NCI-H2196 treated with DMSO at 0.1 percent for 48 hours (cell line): ENCODE data around the gene ZNF69.
A peak's percentile ranks its signal among the peaks of the same experiment; 100 is the strongest.
"Not testable (repeated sequence)": the region's sequence is repeated elsewhere in the genome, so short reads cannot be mapped to it uniquely, and the experiment has no call there.

Source experiments
- DNase-seq: peaks from one replicate; lab custom pipeline; 2025; ENCODE audit not compliant: unreplicated experiment; lab: John Stamatoyannopoulos, UW

ZNF69 gene

GRCh38 chr19:11887611-11888531, at the start of gene ZNF69:
Gene ZNF69, plus strand, starts transcription at chr19:11887782. Its CDS starts 142 bp downstream, at chr19:11887924.
- DNase-seq = peak; percentile 6

GRCh38 chr19:11843722-11844121, 43.9 kb upstream of the ZNF69 start:
- no peak for DNase-seq

DNA sequence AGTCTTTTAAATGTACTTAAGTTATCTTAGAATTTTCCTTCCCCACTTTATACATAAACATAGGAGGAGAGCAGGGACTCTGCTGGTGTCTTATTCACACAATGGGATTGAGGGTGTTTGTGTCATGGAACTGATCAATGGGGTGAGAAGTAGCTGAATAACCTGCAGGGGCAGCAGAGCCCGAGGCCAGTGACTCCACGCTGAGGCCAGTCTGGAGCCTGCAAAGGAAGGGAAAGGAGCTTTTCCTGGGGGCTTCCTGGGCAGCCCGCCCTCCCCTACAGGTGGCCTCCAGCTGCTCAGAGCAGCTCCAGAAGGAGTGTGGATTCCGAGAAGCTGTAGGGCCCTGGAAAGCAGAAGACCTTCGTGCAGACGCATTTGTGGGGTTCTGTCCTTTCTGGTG, 40.0 kb upstream of the ZNF69 start:
- not testable (repeated sequence) for DNase-seq

DNA sequence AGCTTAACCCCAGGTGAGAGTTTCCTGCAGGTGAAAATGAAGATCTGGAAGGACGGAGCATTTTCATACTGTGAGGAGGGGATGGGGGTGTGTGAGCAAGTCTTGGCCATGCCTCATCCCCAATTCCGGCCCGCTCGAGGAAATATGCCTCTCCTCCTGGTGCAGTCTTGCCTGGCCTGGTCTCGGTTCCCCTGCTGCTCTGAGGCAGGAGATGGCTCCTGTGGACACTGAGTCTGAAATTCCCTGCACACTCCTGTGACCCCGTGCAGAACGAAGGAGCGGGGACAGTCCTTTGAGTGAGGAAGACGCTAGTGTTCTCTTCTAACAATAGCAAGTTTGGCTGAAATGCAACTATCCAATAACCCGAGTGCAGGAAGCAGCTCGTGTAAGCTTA, 39.4 kb upstream of the ZNF69 start:
- DNase-seq = no peak

DNA sequence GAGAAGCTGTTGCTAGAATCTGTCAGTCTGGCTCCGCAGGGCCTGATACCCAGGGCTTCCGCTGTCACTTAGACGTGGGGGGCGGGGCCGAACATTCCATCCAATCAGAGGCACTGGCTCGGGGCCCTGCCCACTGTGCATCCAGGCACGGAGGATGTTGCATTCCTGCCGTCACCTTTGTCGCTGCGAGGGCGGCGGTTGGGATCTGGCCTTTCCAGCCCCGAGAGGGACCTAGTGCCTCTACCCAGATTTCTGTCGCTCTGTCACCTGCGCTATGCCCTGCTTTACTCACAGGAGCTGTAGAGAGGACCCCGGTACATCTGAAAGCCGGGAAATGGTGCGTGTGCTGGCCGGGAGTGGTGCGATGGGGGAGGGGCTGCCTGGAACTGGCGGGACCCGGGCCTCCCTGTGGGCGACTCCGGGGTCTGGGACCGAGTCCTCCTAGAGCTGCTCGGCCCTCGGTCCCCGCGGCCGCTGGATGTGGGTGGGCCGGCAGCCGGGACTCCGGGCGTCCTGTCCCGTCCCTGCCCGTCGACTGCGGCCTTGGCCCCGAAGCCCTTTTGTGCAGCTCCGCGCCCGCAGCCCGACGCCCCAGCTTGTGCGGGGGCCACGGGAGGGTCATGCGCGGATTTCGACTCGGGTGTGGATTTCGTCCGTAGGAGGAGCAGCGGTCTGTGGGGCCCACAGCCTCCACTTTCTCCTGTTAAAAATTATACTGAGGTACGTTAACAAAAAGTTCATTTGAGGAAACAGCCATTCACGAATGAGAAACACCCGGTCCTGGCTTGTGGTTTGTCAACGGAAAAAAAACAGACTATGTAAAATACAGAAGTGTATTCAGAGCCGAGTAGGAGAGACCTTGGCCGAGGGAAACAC, 38.8 kb upstream of the ZNF69 start, which contains the start of gene ZNF439:
TSS of gene ZNF439 (plus strand) at position 133 of the 876 bp plus-strand sequence. CDS start at position 275, 142 bp downstream.
- peak; percentile 65 for DNase-seq

- not testable (repeated sequence) for DNase-seq
These were observed 37.3 kb upstream of the ZNF69 start for GRCh38 chr19:11850289-11850688.

GRCh38 chr19:11853358-11853757, 34.2 kb upstream of the ZNF69 start:
- DNase-seq = no peak

DNA sequence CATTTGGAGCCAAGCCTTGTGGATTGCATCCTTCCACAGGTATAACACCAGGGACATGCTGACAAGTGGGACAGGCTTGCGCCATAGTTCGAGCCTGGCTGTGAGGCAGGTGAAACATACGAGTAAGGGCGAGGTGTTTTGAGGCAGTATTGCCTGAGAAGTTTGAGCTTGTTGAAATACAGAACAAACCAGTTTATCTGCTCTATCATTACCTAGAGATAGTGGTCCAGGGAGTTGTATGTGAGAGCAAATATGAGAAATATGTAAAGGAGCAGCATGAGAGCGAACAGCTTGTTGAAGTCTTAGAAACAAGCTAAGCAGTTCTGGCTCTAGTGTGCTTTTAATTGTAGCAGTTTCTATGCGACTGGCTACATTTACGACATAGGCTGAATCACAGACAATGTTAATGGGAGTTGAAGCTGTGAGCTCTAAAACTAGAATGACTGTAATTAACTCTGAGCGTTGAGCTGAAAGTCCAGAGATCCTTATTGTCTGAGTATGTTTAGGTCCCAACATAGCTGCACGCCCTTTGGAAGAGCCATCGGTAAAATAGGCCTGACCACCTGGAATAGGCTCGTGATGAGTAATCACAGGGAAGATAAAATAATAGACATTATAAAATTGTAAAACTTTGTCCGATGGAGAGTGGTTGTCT, 30.9 kb upstream of the ZNF69 start:
- no peak for DNase-seq

GRCh38 chr19:11860721-11861120, 26.9 kb upstream of the ZNF69 start:
- no peak for DNase-seq

GRCh38 chr19:11861301-11861700, 26.3 kb upstream of the ZNF69 start:
- no peak for DNase-seq

- DNase-seq = not testable (repeated sequence)
These were observed 19.8 kb upstream of the ZNF69 start for GRCh38 chr19:11867766-11868165.

DNA sequence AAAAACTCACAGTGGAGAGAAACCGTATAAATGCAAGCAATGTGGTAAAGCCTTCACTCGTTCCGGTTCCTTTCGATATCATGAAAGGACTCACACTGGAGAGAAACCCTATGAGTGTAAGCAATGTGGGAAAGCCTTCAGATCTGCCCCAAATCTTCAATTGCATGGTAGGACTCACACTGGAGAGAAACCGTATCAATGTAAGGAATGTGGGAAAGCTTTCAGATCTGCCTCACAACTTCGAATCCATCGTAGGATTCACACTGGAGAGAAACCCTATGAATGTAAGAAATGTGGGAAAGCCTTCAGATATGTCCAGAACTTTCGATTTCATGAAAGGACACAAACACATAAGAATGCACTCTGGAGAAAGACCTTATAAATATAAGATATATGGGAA, 19.4 kb upstream of the ZNF69 start:
- DNase-seq = no peak

DNA sequence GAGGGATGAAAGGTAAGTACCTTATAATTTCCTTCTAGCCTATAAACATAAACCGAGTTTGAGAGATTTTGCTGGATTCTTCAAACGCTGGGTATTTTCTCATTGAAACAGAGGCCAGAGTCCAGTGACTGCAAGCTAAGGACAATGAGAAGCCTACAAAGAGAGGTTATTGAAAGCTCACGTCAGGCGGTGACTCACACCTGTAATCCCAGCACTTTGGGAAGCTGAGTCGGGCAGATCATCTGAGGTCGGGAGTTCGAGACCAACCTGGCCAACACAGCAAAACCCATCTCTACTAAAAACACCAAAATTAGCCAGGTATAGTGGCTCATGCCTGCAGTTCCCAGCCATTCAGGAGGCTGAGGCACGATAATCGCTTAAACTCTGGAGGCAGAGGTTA, 15.0 kb upstream of the ZNF69 start:
- no peak for DNase-seq

- DNase-seq = no peak
These were observed 13.8 kb upstream of the ZNF69 start for GRCh38 chr19:11873762-11874161.

DNA sequence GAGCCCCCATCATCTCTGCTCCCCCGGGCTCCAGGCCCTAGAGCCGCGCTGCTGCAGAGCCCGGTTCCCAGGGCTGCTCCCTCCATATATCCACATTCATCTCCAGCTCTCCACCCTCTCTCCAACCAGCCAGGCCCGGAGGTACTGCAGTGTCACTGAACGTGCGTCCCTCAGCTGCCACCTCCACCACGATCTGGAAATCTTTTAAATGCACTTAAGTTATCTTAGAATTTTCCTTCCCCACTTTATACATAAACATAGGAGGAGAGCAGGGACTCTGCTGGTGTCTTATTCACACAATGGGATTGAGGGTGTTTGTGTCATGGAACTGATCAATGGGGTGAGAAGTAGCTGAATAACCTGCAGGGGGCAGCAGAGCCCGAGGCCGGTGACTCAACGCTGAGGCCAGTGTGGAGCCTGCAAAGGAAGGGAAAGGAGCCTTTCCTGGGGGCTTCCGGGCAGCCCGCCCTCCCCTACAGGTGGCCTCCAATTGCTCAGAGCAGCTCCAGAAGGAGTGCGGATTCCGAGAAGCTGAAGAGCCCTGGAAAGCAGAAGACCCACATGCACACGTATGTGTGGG, 7.8 kb upstream of the ZNF69 start:
- DNase-seq = not testable (repeated sequence)

DNA sequence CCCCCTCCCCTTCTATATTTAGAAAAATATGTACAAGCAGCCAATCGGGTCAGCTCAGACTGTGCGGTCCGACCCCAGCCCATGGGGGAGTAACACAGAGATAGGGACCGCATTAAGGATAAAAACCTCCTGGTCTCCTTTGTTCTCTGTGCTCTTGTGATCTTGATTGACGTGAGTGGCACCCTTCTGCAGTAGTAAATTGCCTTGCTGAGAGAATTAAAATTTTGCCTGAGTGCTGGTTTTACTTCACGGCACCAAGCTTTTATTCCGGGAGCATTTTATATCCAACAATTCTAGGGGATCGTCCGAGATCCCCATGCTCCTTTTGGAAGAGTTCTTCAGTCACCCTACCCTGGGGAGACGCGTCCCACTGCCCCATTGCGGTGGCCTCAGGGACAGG, 7.0 kb upstream of the ZNF69 start:
- no peak for DNase-seq

GRCh38 chr19:11881151-11881800, 6.3 kb upstream of the ZNF69 start:
- peak; percentile 27 for DNase-seq

DNA sequence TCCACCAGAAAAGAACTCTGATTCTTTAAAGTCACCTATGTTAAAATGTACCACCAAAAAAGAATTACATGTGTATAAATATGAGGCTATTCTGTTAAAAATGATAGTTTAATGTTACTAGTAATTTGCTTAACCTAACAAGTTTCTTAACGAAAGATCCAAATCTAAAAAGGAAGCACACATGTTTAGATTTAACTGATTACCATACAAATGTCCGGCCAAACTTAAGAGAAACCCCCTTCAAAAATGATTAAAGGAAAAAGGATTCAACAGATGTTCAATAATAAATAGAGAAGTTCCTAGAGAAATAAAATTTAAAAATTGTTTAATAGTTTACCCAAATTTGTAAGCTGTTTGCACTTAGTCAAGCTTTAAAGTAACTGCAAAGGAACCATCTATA, 5.0 kb upstream of the ZNF69 start:
- no peak for DNase-seq

- no peak for DNase-seq
These were observed 360 bp upstream of the ZNF69 start for GRCh38 chr19:11887234-11887610.

DNA sequence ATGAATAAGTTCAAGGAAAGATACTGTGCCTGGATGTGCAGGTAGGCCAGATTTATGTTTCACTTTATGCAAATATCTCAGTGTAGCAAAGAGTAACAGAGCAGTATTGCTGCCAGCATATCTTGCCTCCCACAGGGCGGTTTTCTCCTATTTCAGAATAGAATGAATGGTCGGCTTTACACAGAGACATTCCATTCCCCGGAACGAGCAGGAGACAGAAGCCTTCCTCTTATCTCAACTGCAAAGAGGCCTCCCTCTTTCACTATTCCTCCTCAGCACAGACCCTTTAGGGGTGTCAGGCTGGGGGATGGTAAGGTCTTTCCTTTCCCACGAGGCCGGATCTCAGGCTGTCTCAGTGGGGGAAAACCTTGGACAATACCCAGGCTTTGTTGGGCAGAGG, 2.3 kb downstream of the ZNF69 start:
- DNase-seq = not testable (repeated sequence)
